Measurements from ENCODE around the gene GCC2.
"Not testable (repeated sequence)": the region's sequence is repeated elsewhere in the genome, so short reads cannot be mapped to it uniquely, and the experiment has no call there.

GCC2 gene

GRCh38 chr2:108441712-108442111 is 7.3 kb upstream of the GCC2 start:
- DNase-seq = no peak

- DNase-seq = no peak
Observed at GRCh38 chr2:108444941-108445840, 3.8 kb upstream of the GCC2 start.

- no peak for DNase-seq
Observed at GRCh38 chr2:108446703-108447102, 2.3 kb upstream of the GCC2 start.

- no peak for DNase-seq
Observed at GRCh38 chr2:108447947-108448677, 894 bp upstream of the GCC2 start.

- peak in 1 of 2 donors; percentile 20 for DNase-seq
Observed at GRCh38 chr2:108449410-108450130, 564 bp downstream of the GCC2 start.

- DNase-seq = no peak
Observed at GRCh38 chr2:108450863-108451262, 1.9 kb downstream of the GCC2 start.

GRCh38 chr2:108451976-108452375 is 3.0 kb downstream of the GCC2 start:
- no peak for DNase-seq

- not testable (repeated sequence) for DNase-seq
Observed at GRCh38 chr2:108453530-108453929, 4.5 kb downstream of the GCC2 start.

- no peak for DNase-seq
Observed at GRCh38 chr2:108454440-108454839, 5.4 kb downstream of the GCC2 start.

- no peak for DNase-seq
Observed at GRCh38 chr2:108455571-108455970, 6.6 kb downstream of the GCC2 start.

GRCh38 chr2:108458082-108458481 is 9.1 kb downstream of the GCC2 start:
- no peak for DNase-seq

GRCh38 chr2:108459441-108459840 is 10.4 kb downstream of the GCC2 start:
- DNase-seq = no peak

- DNase-seq = no peak
Observed at GRCh38 chr2:108460345-108461037, 11.5 kb downstream of the GCC2 start.

- no peak for DNase-seq
Observed at GRCh38 chr2:108477099-108477498, 28.1 kb downstream of the GCC2 start.

GRCh38 chr2:108485253-108485652 is 36.2 kb downstream of the GCC2 start:
- DNase-seq = no peak

GRCh38 chr2:108490506-108491122 is 41.6 kb downstream of the GCC2 start:
- DNase-seq = no peak

- no peak for DNase-seq
Observed at GRCh38 chr2:108491848-108492247, 42.8 kb downstream of the GCC2 start.

GRCh38 chr2:108492364-108492763 is 43.4 kb downstream of the GCC2 start:
- DNase-seq = no peak

GRCh38 chr2:108496167-108496566 is 47.2 kb downstream of the GCC2 start:
- DNase-seq = not testable (repeated sequence)

GRCh38 chr2:108507620-108508019 is 58.6 kb downstream of the GCC2 start:
- DNase-seq = not testable (repeated sequence)

- DNase-seq = not testable (repeated sequence)
Observed at GRCh38 chr2:108512431-108512830, 63.4 kb downstream of the GCC2 start.

- DNase-seq = not testable (repeated sequence)
Observed at GRCh38 chr2:108514478-108514877, 65.5 kb downstream of the GCC2 start.

Data from bone marrow (tissue), 2 donors.